Neural crest cell (in vitro differentiated cells): ENCODE measurements around the gene APLP2. TPM values are rescaled to one million over a fixed set of nuclear protein-coding genes. Genes with fewer than 3 reads are reported as not detected.
A peak's percentile ranks its signal among the peaks of the same experiment; 100 is the strongest.

Experiments
- DNase-seq: peaks from one replicate; pipeline ENCODE4 v3.0.0; 2021; ENCODE audit warnings: low read depth, mixed read lengths, low spot score
- H3K27ac Mint-ChIP-seq: one replicate; pipeline ENCODE4 v1.8.0; 2021; ENCODE audit warnings: mild to moderate bottlenecking, mixed read lengths; ENCODE audit not compliant: unreplicated experiment
- H3K27me3 Mint-ChIP-seq: 2 replicates; pipeline ENCODE4 v1.8.0; 2021; ENCODE audit warnings: low read depth, mild to moderate bottlenecking, mixed read lengths
- H3K36me3 Mint-ChIP-seq: 2 replicates; pipeline ENCODE4 v1.8.0; 2021; ENCODE audit warnings: low read depth, mild to moderate bottlenecking, mixed read lengths
- H3K4me1 Mint-ChIP-seq: 2 replicates; pipeline ENCODE4 v1.8.0; 2021; ENCODE audit warnings: mixed read lengths
- H3K4me3 Mint-ChIP-seq: one replicate; pipeline ENCODE4 v1.8.0; 2021; ENCODE audit warnings: mild to moderate bottlenecking, mixed read lengths
- H3K9me3 Mint-ChIP-seq: 2 replicates; pipeline ENCODE4 v1.8.0; 2021; ENCODE audit warnings: mixed read lengths
- total RNA-seq: library from RNA; stranded (reverse); gene quantifications from 2 replicates; pipeline ENCODE4 v1.2.1, GENCODE V29; 2021
- TF ChIP-seq, protein P1 (sequence below): fragments of 200-600 bp; sonication (generic); conservative IDR thresholded peaks from 2 replicates; pipeline ENCODE4 v1.5.0; 2021; ENCODE audit warnings: antibody characterized with exemption, mild to moderate bottlenecking

Gene APLP2
- total RNA-seq, 1 donor from 2014 or later = 234 TPM

DNA sequence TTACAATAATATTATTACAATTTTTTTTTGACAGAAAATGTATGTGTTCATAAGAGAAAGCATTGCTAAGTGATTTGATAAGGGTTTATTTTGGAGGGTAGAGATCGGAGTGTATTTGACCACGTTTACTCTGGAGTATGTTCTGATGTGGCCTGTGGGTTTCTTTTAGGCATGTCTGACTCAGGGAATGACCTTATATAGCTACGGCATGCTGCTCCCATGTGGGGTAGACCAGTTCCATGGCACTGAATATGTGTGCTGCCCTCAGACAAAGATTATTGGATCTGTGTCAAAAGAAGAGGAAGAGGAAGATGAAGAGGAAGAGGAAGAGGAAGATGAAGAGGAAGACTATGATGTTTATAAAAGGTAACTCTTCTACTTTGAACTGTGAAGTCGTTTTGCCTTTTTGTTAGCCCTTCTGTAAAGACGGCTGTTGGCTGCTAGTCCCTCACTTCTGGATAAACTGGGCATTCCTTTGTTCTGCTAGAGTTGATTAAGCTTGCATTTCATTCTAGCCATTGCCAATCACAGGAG, 51.8 kb downstream of the APLP2 start:
- H3K9me3 Mint-ChIP-seq = no peaks in the 10 kb centered on the region
- TF ChIP-seq, protein P1, sequence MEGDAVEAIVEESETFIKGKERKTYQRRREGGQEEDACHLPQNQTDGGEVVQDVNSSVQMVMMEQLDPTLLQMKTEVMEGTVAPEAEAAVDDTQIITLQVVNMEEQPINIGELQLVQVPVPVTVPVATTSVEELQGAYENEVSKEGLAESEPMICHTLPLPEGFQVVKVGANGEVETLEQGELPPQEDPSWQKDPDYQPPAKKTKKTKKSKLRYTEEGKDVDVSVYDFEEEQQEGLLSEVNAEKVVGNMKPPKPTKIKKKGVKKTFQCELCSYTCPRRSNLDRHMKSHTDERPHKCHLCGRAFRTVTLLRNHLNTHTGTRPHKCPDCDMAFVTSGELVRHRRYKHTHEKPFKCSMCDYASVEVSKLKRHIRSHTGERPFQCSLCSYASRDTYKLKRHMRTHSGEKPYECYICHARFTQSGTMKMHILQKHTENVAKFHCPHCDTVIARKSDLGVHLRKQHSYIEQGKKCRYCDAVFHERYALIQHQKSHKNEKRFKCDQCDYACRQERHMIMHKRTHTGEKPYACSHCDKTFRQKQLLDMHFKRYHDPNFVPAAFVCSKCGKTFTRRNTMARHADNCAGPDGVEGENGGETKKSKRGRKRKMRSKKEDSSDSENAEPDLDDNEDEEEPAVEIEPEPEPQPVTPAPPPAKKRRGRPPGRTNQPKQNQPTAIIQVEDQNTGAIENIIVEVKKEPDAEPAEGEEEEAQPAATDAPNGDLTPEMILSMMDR = no peak
- H3K27me3 Mint-ChIP-seq = no peaks in the 10 kb centered on the region
- peaks cover 17% of the 10 kb centered on the region for H3K36me3 Mint-ChIP-seq
- peaks cover 16% of the 10 kb centered on the region for H3K4me1 Mint-ChIP-seq
- DNase-seq = no peak
- peak overlapping the region; percentile 63 for H3K27ac Mint-ChIP-seq
- no peak overlapping the region for H3K4me3 Mint-ChIP-seq

DNA sequence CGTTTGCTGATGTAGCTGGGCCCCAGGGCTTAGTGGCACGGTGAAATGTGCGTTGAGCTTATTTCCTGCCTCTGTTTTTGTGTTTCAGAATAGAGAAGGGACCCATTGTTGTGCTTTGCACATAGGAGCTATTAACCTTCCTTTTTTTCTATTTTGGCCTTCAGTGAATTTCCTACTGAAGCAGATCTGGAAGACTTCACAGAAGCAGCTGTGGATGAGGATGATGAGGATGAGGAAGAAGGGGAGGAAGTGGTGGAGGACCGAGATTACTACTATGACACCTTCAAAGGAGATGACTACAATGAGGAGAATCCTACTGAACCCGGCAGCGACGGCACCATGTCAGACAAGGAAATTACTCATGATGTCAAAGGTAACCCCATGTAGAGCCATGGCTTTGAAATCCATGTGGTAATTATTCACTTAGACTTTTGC, 52.5 kb downstream of the APLP2 start:
- Mint-ChIP-seq H3K27ac (peak overlapping the region; percentile 21), H3K27me3 (no peaks in the 10 kb centered on the region), H3K9me3 (no peaks in the 10 kb centered on the region), H3K4me3 (no peak overlapping the region), H3K4me1 (peaks cover 16% of the 10 kb centered on the region), H3K36me3 (peaks cover 17% of the 10 kb centered on the region)
- TF ChIP-seq, protein P1 = no peak
- DNase-seq = no peak

DNA sequence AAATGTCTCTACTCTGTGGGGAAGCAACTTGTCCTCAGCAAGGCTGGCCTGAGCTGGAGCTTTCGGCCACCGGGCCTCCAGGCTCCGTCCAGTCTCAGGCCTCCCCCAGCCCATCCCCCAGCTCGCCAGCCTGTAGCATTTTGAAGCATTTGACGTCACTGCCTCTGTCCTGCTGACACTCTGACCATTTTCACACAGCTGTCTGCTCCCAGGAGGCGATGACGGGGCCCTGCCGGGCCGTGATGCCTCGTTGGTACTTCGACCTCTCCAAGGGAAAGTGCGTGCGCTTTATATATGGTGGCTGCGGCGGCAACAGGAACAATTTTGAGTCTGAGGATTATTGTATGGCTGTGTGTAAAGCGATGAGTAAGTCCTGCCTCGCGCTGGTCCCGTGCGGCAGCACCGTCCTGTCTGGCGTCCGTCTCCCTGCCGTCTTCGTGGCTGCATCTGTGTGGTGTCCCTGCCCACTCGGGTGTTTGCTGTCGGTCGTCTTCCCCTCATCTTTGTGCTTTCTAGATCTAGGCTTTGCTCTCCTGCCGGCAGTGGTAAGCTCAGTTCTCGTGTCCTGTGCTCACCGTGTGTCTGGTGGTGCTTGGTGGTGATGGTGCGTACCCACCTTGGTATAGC, 53.8 kb downstream of the APLP2 start:
- DNase-seq = no peak
- Mint-ChIP-seq H3K36me3 (peaks cover 17% of the 10 kb centered on the region), H3K27me3 (no peaks in the 10 kb centered on the region), H3K9me3 (no peaks in the 10 kb centered on the region), H3K4me3 (no peak overlapping the region), H3K27ac (peak overlapping the region; percentile 14), H3K4me1 (peaks cover 16% of the 10 kb centered on the region)
- TF ChIP-seq, protein P1 = no peak

DNA sequence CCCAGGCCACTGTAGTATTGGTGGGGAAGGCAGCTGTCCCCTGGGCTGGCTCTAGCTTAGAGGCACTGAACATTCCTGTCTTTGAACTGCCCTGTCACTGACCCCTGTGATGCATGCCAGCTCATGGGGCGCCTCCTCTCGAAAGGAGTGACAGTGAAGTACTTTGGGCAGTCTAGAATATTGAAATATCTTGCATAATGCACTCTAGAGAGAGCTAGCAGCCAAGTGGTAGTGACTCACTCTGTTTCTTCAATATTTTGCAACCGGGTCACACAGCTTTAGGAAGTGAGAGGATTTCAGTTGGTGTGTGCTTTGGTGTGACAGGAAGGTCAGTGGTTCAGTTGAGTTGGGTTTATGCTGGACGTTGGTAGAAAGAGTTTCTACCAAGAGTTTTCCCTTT, 54.4 kb downstream of the APLP2 start:
- Mint-ChIP-seq H3K27ac (no peak overlapping the region), H3K9me3 (no peaks in the 10 kb centered on the region), H3K4me1 (peaks cover 16% of the 10 kb centered on the region), H3K4me3 (no peak overlapping the region), H3K27me3 (no peaks in the 10 kb centered on the region), H3K36me3 (peaks cover 17% of the 10 kb centered on the region)
- DNase-seq = no peak
- TF ChIP-seq, protein P1 = no peak

DNA sequence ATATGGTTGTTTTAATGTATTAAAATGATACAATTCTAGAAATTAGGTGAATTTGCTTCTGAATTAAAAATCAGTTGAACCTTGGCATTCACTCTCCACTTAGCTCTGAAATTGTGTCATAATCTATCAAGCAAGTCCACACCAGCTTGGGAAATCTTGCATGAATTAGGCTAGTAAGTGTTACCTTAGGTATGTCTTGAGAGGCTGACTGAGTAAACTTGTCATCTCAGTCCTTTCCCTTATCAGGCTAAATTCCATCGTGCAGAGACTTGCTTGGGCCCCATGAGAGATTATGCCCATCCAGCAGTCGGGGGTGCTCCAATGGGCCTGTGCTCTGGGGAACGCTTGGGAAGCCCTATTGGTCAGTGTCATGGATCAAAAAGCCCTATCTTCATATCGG, 55.9 kb downstream of the APLP2 start:
- no peak for DNase-seq
- no peaks in the 10 kb centered on the region for H3K9me3 Mint-ChIP-seq
- peaks cover 16% of the 10 kb centered on the region for H3K4me1 Mint-ChIP-seq
- peaks cover 20% of the 10 kb centered on the region for H3K36me3 Mint-ChIP-seq
- H3K27me3 Mint-ChIP-seq = no peaks in the 10 kb centered on the region
- no peak overlapping the region for H3K27ac Mint-ChIP-seq
- no peak overlapping the region for H3K4me3 Mint-ChIP-seq
- TF ChIP-seq, protein P1 = no peak
